SU-DHL-6 (cell line): Measurements from ENCODE around the gene THOC6.

Source experiments
- H2AFZ ChIP-seq: fragments of 200-600 bp; sonication (generic); 2 replicates; pipeline ENCODE4 v1.6.1; 2014; ENCODE audit warnings: low read depth, mild to moderate bottlenecking, moderate library complexity, mixed read lengths, antibody characterized with exemption, low read length; ENCODE audit not compliant: severe bottlenecking
- H3F3A ChIP-seq: fragments of 200-600 bp; shearing (Covaris generic); 2 replicates; pipeline ENCODE4 v1.6.0; 2016; ENCODE audit warnings: antibody characterized with exemption, mild to moderate bottlenecking; ENCODE audit not compliant: insufficient read depth
- H3K27ac ChIP-seq: fragments of 200-600 bp; sonication (generic); 2 replicates; pipeline ENCODE4 v1.5.1; 2016; ENCODE audit warnings: low read depth, mild to moderate bottlenecking, low read length, moderate library complexity, mixed read lengths
- H3K27me3 ChIP-seq: fragments of 200-600 bp; sonication (generic), shearing (Covaris generic); 2 replicates; pipeline ENCODE4 v1.6.0; 2014; ENCODE audit warnings: mild to moderate bottlenecking, low read length
- H3K36me3 ChIP-seq: fragments of 200-600 bp; sonication (generic); 2 replicates; pipeline ENCODE4 v1.6.1; 2014; ENCODE audit warnings: mild to moderate bottlenecking, low read length, mixed read lengths
- H3K4me2 ChIP-seq: fragments of 300-600, 200-600 bp; shearing (Covaris generic), sonication (generic); 2 replicates; pipeline ENCODE4 v1.6.0; 2014; ENCODE audit warnings: low read length, low read depth, mild to moderate bottlenecking; ENCODE audit not compliant: poor library complexity, severe bottlenecking
- H3K4me3 ChIP-seq: fragments of 200-600 bp; sonication (generic); 2 replicates; pipeline ENCODE4 v1.5.1; 2014; ENCODE audit warnings: antibody characterized with exemption, low read length, mild to moderate bottlenecking, mixed read lengths; ENCODE audit not compliant: insufficient read depth, poor library complexity, severe bottlenecking
- H3K79me2 ChIP-seq: fragments of 200-600 bp; sonication (generic); 2 replicates; pipeline ENCODE4 v1.6.1; 2014; ENCODE audit warnings: mild to moderate bottlenecking, low read length, moderate library complexity; ENCODE audit not compliant: insufficient read depth
- H3K9ac ChIP-seq: fragments of 200-600 bp; sonication (generic); 2 replicates; pipeline ENCODE4 v1.7.0; 2014; ENCODE audit warnings: mild to moderate bottlenecking, low read length
- H3K9me2 ChIP-seq: fragments of 200-600 bp; sonication (generic); replicated peaks from 2 replicates; pipeline ENCODE4 v1.6.1; 2014; ENCODE audit warnings: low read length; ENCODE audit not compliant: insufficient read depth
- H3K9me3 ChIP-seq: fragments of 200-600 bp; sonication (generic); 2 replicates; pipeline ENCODE4 v1.6.1; 2014; ENCODE audit warnings: low read length, mixed read lengths; ENCODE audit not compliant: insufficient read depth
- H4K20me1 ChIP-seq: fragments of 200-600 bp; sonication (generic); 2 replicates; pipeline ENCODE4 v1.6.1; 2014; ENCODE audit warnings: low read depth, mild to moderate bottlenecking, antibody characterized with exemption, low read length, moderate library complexity, mixed read lengths
- CTCF ChIP-seq: fragments of 200-600 bp; sonication (generic); IDR thresholded peaks from one replicate; pipeline ENCODE4 v1.5.1; 2017; ENCODE audit warnings: antibody characterized with exemption, mild to moderate bottlenecking, low read length, moderate library complexity; ENCODE audit not compliant: insufficient read depth, poor library complexity, severe bottlenecking
- EZH2phosphoT487 ChIP-seq: fragments of 200-600 bp; sonication (generic), shearing (Covaris generic); conservative IDR thresholded peaks from 2 replicates; pipeline ENCODE4 v1.6.1; 2018; ENCODE audit warnings: mild to moderate bottlenecking, antibody characterized with exemption, low read length, moderate library complexity, mixed read lengths

Gene THOC6

GRCh38 chr16:2999929-3000328 is 23.9 kb upstream of the THOC6 start:
- no peaks in the 10 kb centered on the region for H3K79me2 ChIP-seq

DNA sequence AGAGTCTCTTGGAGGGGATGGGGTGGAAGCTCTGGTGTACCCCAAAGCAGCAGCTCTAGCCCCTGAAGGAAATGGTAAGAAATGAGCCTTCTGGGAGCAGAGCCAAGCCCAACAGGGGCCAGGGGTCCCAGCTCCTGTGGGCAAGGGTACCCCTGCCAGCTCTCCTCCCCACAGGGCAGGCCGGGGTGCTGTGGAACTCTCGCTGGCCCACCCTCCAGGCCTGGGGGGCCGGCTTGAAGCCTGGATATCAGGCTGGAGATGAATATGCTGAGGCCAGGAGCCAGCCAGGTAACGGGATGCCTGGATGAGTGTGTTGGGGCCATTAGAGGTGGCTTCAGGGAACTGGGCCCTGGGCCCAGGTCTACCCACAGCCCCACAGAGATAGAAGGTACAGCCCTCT is 23.3 kb upstream of the THOC6 start:
- Histone ChIP-seq H3K9me3 (no peaks in the 10 kb centered on the region), H2AFZ (no peak overlapping the region), H3K36me3 (no peaks in the 10 kb centered on the region), H3F3A (no peaks in the 10 kb centered on the region), H4K20me1 (no peaks in the 10 kb centered on the region), H3K4me3 (no peak overlapping the region), H3K27me3 (no peaks in the 10 kb centered on the region), H3K9me2 (no peaks in the 10 kb centered on the region), H3K79me2 (no peaks in the 10 kb centered on the region), H3K4me2 (no peak overlapping the region), H3K9ac (no peak overlapping the region), H3K27ac (no peak overlapping the region)
- no peak for TF ChIP-seq EZH2phosphoT487
- no peak for TF ChIP-seq CTCF

More at GRCh38 chr16:2999929-3000328, 23.9 kb upstream of the THOC6 start:
- no peak overlapping the region for H3K9ac ChIP-seq
- no peaks in the 10 kb centered on the region for H3K27me3 ChIP-seq
- H3K4me3 ChIP-seq = no peak overlapping the region
- H4K20me1 ChIP-seq = no peaks in the 10 kb centered on the region
- no peaks in the 10 kb centered on the region for H3K9me2 ChIP-seq
- H3F3A ChIP-seq = no peaks in the 10 kb centered on the region
- no peak overlapping the region for H2AFZ ChIP-seq
- no peaks in the 10 kb centered on the region for H3K36me3 ChIP-seq
- H3K27ac ChIP-seq = no peak overlapping the region
- H3K4me2 ChIP-seq = no peak overlapping the region
- no peak for TF ChIP-seq CTCF
- no peak for TF ChIP-seq EZH2phosphoT487
- no peaks in the 10 kb centered on the region for H3K9me3 ChIP-seq

- no peaks in the 10 kb centered on the region for H3K36me3 ChIP-seq
Measured at GRCh38 chr16:3001316-3001715, 22.5 kb upstream of the THOC6 start.

More at GRCh38 chr16:3001316-3001715, 22.5 kb upstream of the THOC6 start:
- no peaks in the 10 kb centered on the region for H4K20me1 ChIP-seq
- H3K27ac ChIP-seq = no peak overlapping the region
- no peaks in the 10 kb centered on the region for H3K9me2 ChIP-seq
- H3K9me3 ChIP-seq = no peaks in the 10 kb centered on the region
- H3K79me2 ChIP-seq = no peaks in the 10 kb centered on the region
- H3K27me3 ChIP-seq = no peaks in the 10 kb centered on the region
- H2AFZ ChIP-seq = no peak overlapping the region
- no peaks in the 10 kb centered on the region for H3F3A ChIP-seq
- no peak overlapping the region for H3K4me2 ChIP-seq
- H3K9ac ChIP-seq = no peak overlapping the region
- no peak for TF ChIP-seq EZH2phosphoT487
- no peak for TF ChIP-seq CTCF
- H3K4me3 ChIP-seq = no peak overlapping the region
